H1 (cell line): ENCODE measurements around the gene ZDHHC24. TPM values are rescaled to one million over a fixed set of nuclear protein-coding genes. Genes with fewer than 3 reads are reported as not detected.

ENCODE experiments used
- CHD7 ChIP-seq: fragments of 300-600 bp; sonication (generic); IDR thresholded peaks from 2 replicates; pipeline ENCODE4 v1.7.1; 2012; ENCODE audit warnings: low read length, moderate library complexity, mild to moderate bottlenecking, inconsistent platforms; ENCODE audit not compliant: insufficient replicate concordance
- polyA plus RNA-seq, 7 experiments: library from polyadenylated mRNA; depleted of rRNA in 3 of 7; stranded (reverse) in 5 of 7; unstranded in 2 of 7; fragments of >200 nt in 5 of 7; fragments of 200-250 nt in 2 of 7; gene quantifications; 1 replicate in 5 of 7; 2 replicates in 1 of 7; 4 replicates in 1 of 7; pipeline versions ENCODE4 v1.2.1 to v1.2.3, GENCODE V29; 2011 to 2013; ENCODE audit warnings: missing spikeins in 2 of 7, mixed read lengths in 2 of 7
- total RNA-seq: library from RNA; stranded (reverse); fragmentation: NEBNext Ultra II Directional; extraction: Animal tissue kit (Norgen Biotek cat#: 25700); gene quantifications from 2 replicates; pipeline ENCODE4 v1.2.1, GENCODE V29; 2021

Gene ZDHHC24
- total and polyA plus RNA-seq, 2 of the 8 experiments (the other 6 are each of a cell fraction or from before 2014, with no cell fraction given), result 8.4 to 9.7 TPM

- no peak for TF ChIP-seq CHD7
Measured at GRCh38 chr11:66473608-66474515, 72.0 kb downstream of the ZDHHC24 start (continued).
